WTC11 (cell line): ENCODE results near the gene SKP1. TPM values are rescaled to one million over a fixed set of nuclear protein-coding genes. Genes with fewer than 3 reads are reported as not detected.

ENCODE experiments used
- CBFB ChIP-seq: sonication (generic); formaldehyde crosslinking; IDR thresholded peaks from 2 replicates; pipeline ENCODE4 v1.8.1; 2022; ENCODE audit warnings: mild to moderate bottlenecking, low read depth, missing genetic modification reagents
- EMX1 ChIP-seq: fragments of 250-450 bp; sonication (Bioruptor Pico); IDR thresholded peaks from 2 replicates; pipeline ENCODE4 v1.8.0; 2021; ENCODE audit warnings: mild to moderate bottlenecking
- ESRRA ChIP-seq: sonication (generic); formaldehyde crosslinking; IDR thresholded peaks from 2 replicates; pipeline ENCODE4 v1.8.1; 2022; ENCODE audit warnings: mild to moderate bottlenecking, missing genetic modification reagents, borderline replicate concordance
- IRF2 ChIP-seq: sonication (generic); formaldehyde crosslinking; IDR thresholded peaks from 2 replicates; pipeline ENCODE4 v1.8.0; 2022; ENCODE audit warnings: low read depth, missing genetic modification reagents, borderline replicate concordance
- JAZF1 ChIP-seq: fragments of 250-450 bp; sonication (Bioruptor Pico); IDR thresholded peaks from 2 replicates; pipeline ENCODE4 v1.9.0; 2021; ENCODE audit warnings: moderate library complexity, mild to moderate bottlenecking, inconsistent platforms
- JUN ChIP-seq: sonication (generic); formaldehyde crosslinking; IDR thresholded peaks from 2 replicates; pipeline ENCODE4 v1.8.0; 2023; ENCODE audit warnings: mild to moderate bottlenecking, missing genetic modification reagents
- KAT7 ChIP-seq: sonication (generic); formaldehyde crosslinking; IDR thresholded peaks from 2 replicates; pipeline ENCODE4 v1.8.1; 2023; ENCODE audit warnings: missing genetic modification reagents, mild to moderate bottlenecking, borderline replicate concordance
- MXD4 ChIP-seq: fragments of 250-450 bp; sonication (Bioruptor Pico); IDR thresholded peaks from 2 replicates; pipeline ENCODE4 v1.8.0; 2021; ENCODE audit warnings: mild to moderate bottlenecking, moderate library complexity, borderline replicate concordance
- NR1H2 ChIP-seq: sonication (generic); formaldehyde crosslinking; IDR thresholded peaks from 2 replicates; pipeline ENCODE4 v1.9.0; 2021; ENCODE audit warnings: mild to moderate bottlenecking, moderate library complexity, missing genetic modification reagents
- NR2C2 ChIP-seq: sonication (generic); formaldehyde crosslinking; IDR thresholded peaks from 2 replicates; pipeline ENCODE4 v1.8.0; 2022; ENCODE audit warnings: mild to moderate bottlenecking, missing genetic modification reagents
- OVOL2 ChIP-seq: fragments of 250-450 bp; sonication (Bioruptor Pico); IDR thresholded peaks from 2 replicates; pipeline ENCODE4 v1.9.0; 2021; ENCODE audit warnings: mild to moderate bottlenecking, borderline replicate concordance
- TP53 ChIP-seq: sonication (generic); formaldehyde crosslinking; IDR thresholded peaks from 2 replicates; pipeline ENCODE4 v1.8.1; 2023; ENCODE audit warnings: mild to moderate bottlenecking, missing genetic modification reagents
- ZNF219 ChIP-seq: sonication (generic); formaldehyde crosslinking; IDR thresholded peaks from 2 replicates; pipeline ENCODE4 v1.8.0; 2023; ENCODE audit warnings: missing genetic modification reagents, mild to moderate bottlenecking, borderline replicate concordance
- ZNF396 ChIP-seq: fragments of 250-450 bp; sonication (Bioruptor Pico); IDR thresholded peaks from 2 replicates; pipeline ENCODE4 v1.8.0; 2021; ENCODE audit warnings: mild to moderate bottlenecking, moderate library complexity, borderline replicate concordance
- total RNA-seq: library from RNA; stranded (reverse); gene quantifications from 3 replicates; pipeline ENCODE4 v1.2.3, GENCODE V29; 2021
- TF ChIP-seq, protein P1 (sequence below): sonication (generic); formaldehyde crosslinking; IDR thresholded peaks from 2 replicates; pipeline ENCODE4 v1.8.1; 2023; ENCODE audit warnings: mild to moderate bottlenecking, missing genetic modification reagents, moderate library complexity
- TF ChIP-seq, protein P2 (sequence below): fragments of 200-600 bp; IDR thresholded peaks from 2 replicates; pipeline ENCODE4 v1.8.0; 2022; ENCODE audit warnings: antibody characterized with exemption
- TF ChIP-seq, protein P3 (sequence below): sonication (generic); formaldehyde crosslinking; IDR thresholded peaks from 2 replicates; pipeline ENCODE4 v1.8.1; 2022; ENCODE audit warnings: low read depth, missing genetic modification reagents, borderline replicate concordance
- TF ChIP-seq, protein P4 (sequence below): fragments of 250-450 bp; sonication (Bioruptor Pico); conservative IDR thresholded peaks from 2 replicates; pipeline ENCODE4 v1.9.0; 2021; ENCODE audit warnings: mild to moderate bottlenecking
- TF ChIP-seq, protein P5 (sequence below): sonication (generic); formaldehyde crosslinking; IDR thresholded peaks from 2 replicates; pipeline ENCODE4 v1.8.1; 2022; ENCODE audit warnings: missing genetic modification reagents, borderline replicate concordance
- TF ChIP-seq, protein P6 (sequence below): sonication (generic); formaldehyde crosslinking; IDR thresholded peaks from 2 replicates; pipeline ENCODE4 v1.8.1; 2023; ENCODE audit warnings: mild to moderate bottlenecking, missing genetic modification reagents
- TF ChIP-seq, protein P7 (sequence below): sonication (generic); formaldehyde crosslinking; IDR thresholded peaks from 2 replicates; pipeline ENCODE4 v1.8.0; 2022; ENCODE audit warnings: mild to moderate bottlenecking, missing genetic modification reagents
- TF ChIP-seq, protein P8 (sequence below): sonication (generic); formaldehyde crosslinking; IDR thresholded peaks from 2 replicates; pipeline ENCODE4 v1.8.1; 2023; ENCODE audit warnings: mild to moderate bottlenecking, missing genetic modification reagents, moderate library complexity
- TF ChIP-seq, protein P9 (sequence below): sonication (generic); formaldehyde crosslinking; IDR thresholded peaks from 2 replicates; pipeline ENCODE4 v1.8.0; 2022; ENCODE audit warnings: mild to moderate bottlenecking, missing genetic modification reagents
- TF ChIP-seq, protein P10 (sequence below): sonication (generic); formaldehyde crosslinking; IDR thresholded peaks from 2 replicates; pipeline ENCODE4 v1.8.1; 2022; ENCODE audit warnings: mild to moderate bottlenecking, moderate library complexity, missing genetic modification reagents

The SKP1 gene
- total RNA-seq, 1 experiment from 2014 or later = 285 TPM

DNA sequence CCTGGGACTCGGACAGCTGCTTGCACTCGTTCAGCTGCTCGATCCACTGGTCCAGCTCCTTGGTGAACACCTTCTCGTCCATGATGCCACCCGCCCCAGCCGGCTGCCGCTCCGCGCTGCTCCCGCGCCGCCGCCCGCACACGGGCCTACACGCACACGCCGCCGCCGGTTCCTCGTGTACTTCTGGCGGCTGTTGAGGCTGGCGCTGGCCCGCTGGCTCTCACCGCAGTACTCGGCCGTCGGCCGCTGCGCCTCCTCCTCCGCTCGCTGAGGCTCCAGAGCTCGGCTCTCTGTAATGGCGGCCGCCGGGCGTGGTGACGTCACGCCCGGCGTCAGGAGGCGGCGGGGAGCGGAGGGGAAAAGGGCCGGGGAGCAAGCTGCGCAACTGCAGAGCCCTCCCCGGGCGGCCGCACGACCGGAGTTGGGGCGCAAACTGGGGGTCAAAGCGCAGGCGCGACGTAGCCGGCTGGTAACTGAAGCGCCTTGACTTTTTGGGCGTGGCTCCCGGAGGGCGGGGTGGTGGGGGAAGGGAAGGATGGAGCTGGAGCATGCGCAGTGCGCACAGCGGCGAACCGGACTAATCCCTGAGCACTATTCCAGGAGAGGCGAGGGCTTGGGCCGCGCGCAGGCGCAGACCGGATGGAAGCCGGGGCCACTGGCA is 49.2 kb upstream of the SKP1 start, which contains the start of gene PPP2CA (continued):
- TF ChIP-seq, protein P1, sequence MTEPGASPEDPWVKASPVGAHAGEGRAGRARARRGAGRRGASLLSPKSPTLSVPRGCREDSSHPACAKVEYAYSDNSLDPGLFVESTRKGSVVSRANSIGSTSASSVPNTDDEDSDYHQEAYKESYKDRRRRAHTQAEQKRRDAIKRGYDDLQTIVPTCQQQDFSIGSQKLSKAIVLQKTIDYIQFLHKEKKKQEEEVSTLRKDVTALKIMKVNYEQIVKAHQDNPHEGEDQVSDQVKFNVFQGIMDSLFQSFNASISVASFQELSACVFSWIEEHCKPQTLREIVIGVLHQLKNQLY (CRISPR knock-in tag) = no peak
- TF ChIP-seq, protein P2, sequence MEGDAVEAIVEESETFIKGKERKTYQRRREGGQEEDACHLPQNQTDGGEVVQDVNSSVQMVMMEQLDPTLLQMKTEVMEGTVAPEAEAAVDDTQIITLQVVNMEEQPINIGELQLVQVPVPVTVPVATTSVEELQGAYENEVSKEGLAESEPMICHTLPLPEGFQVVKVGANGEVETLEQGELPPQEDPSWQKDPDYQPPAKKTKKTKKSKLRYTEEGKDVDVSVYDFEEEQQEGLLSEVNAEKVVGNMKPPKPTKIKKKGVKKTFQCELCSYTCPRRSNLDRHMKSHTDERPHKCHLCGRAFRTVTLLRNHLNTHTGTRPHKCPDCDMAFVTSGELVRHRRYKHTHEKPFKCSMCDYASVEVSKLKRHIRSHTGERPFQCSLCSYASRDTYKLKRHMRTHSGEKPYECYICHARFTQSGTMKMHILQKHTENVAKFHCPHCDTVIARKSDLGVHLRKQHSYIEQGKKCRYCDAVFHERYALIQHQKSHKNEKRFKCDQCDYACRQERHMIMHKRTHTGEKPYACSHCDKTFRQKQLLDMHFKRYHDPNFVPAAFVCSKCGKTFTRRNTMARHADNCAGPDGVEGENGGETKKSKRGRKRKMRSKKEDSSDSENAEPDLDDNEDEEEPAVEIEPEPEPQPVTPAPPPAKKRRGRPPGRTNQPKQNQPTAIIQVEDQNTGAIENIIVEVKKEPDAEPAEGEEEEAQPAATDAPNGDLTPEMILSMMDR = no peak
- TF ChIP-seq ZNF219 = peak; percentile 16; the same call in 1 of the 2 replicates
- TF ChIP-seq JAZF1 (CRISPR knock-in tag) = no peak
- no peak for TF ChIP-seq OVOL2 (CRISPR knock-in tag)
- TF ChIP-seq MXD4 (CRISPR knock-in tag) = no peak
- TF ChIP-seq, protein P3, sequence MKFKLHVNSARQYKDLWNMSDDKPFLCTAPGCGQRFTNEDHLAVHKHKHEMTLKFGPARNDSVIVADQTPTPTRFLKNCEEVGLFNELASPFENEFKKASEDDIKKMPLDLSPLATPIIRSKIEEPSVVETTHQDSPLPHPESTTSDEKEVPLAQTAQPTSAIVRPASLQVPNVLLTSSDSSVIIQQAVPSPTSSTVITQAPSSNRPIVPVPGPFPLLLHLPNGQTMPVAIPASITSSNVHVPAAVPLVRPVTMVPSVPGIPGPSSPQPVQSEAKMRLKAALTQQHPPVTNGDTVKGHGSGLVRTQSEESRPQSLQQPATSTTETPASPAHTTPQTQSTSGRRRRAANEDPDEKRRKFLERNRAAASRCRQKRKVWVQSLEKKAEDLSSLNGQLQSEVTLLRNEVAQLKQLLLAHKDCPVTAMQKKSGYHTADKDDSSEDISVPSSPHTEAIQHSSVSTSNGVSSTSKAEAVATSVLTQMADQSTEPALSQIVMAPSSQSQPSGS (CRISPR knock-in tag) = no peak
- TF ChIP-seq, protein P4, sequence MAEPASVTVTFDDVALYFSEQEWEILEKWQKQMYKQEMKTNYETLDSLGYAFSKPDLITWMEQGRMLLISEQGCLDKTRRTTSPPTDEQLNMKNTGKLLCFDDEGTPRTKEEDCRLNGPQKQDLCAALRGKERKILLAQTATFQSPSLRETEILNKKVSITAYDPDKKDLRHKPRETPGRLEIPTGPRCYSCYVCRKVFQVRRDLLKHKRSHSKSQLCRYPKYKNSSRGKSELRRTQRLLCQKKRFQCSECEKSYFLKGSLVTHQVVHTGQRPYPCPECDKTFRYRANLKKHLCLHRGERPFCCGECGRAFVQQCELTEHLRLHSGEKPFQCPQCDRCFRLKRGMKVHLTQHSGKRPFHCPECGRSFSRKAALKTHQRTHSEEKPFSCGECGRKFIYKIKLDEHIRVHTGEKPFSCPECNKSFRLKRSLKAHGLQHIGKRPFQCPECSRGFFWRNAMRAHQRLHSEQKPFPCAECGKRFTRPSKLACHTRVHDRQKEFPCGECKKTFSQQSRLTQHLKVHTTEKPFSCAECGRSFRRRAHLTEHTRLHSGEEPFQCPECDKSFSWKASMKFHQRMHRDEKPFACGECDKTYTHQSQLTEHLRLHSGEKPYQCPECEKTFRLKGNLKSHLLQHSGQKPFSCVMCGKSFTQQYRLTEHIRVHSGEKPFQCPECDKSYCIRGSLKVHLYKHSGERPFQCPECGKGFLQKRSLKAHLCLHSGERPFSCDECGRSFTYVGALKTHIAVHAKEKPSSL (CRISPR knock-in tag) = no peak
- peak; percentile 55; the same call in 1 of the 2 replicates for TF ChIP-seq EMX1
- TF ChIP-seq, protein P5, sequence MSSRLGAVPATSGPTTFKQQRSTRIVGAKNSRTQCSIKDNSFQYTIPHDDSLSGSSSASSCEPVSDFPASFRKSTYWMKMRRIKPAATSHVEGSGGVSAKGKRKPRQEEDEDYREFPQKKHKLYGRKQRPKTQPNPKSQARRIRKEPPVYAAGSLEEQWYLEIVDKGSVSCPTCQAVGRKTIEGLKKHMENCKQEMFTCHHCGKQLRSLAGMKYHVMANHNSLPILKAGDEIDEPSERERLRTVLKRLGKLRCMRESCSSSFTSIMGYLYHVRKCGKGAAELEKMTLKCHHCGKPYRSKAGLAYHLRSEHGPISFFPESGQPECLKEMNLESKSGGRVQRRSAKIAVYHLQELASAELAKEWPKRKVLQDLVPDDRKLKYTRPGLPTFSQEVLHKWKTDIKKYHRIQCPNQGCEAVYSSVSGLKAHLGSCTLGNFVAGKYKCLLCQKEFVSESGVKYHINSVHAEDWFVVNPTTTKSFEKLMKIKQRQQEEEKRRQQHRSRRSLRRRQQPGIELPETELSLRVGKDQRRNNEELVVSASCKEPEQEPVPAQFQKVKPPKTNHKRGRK = no peak
- TF ChIP-seq CBFB (CRISPR knock-in tag) = peak; percentile 89; the same call in 1 of the 2 replicates
- TF ChIP-seq, protein P6, sequence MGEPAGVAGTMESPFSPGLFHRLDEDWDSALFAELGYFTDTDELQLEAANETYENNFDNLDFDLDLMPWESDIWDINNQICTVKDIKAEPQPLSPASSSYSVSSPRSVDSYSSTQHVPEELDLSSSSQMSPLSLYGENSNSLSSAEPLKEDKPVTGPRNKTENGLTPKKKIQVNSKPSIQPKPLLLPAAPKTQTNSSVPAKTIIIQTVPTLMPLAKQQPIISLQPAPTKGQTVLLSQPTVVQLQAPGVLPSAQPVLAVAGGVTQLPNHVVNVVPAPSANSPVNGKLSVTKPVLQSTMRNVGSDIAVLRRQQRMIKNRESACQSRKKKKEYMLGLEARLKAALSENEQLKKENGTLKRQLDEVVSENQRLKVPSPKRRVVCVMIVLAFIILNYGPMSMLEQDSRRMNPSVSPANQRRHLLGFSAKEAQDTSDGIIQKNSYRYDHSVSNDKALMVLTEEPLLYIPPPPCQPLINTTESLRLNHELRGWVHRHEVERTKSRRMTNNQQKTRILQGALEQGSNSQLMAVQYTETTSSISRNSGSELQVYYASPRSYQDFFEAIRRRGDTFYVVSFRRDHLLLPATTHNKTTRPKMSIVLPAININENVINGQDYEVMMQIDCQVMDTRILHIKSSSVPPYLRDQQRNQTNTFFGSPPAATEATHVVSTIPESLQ (CRISPR knock-in tag) = no peak
- TF ChIP-seq TP53 = peak; percentile 70; the same call in 1 of the 2 replicates
- no peak; the same call in 1 of the 2 replicates for TF ChIP-seq JUN (CRISPR knock-in tag)
- TF ChIP-seq IRF2 = no peak
- TF ChIP-seq ZNF396 (CRISPR knock-in tag) = no peak
- TF ChIP-seq, protein P7, sequence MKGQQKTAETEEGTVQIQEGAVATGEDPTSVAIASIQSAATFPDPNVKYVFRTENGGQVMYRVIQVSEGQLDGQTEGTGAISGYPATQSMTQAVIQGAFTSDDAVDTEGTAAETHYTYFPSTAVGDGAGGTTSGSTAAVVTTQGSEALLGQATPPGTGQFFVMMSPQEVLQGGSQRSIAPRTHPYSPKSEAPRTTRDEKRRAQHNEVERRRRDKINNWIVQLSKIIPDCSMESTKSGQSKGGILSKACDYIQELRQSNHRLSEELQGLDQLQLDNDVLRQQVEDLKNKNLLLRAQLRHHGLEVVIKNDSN (CRISPR knock-in tag) = no peak
- TF ChIP-seq, protein P8, sequence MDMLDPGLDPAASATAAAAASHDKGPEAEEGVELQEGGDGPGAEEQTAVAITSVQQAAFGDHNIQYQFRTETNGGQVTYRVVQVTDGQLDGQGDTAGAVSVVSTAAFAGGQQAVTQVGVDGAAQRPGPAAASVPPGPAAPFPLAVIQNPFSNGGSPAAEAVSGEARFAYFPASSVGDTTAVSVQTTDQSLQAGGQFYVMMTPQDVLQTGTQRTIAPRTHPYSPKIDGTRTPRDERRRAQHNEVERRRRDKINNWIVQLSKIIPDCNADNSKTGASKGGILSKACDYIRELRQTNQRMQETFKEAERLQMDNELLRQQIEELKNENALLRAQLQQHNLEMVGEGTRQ (CRISPR knock-in tag) = no peak; the same call in 1 of the 2 replicates
- TF ChIP-seq ESRRA (CRISPR knock-in tag) = 0 out of 2 replicates have a peak, but pooled peaks have one; percentile 18
- no peak for TF ChIP-seq NR2C2 (CRISPR knock-in tag)
- TF ChIP-seq NR1H2 (CRISPR knock-in tag) = peak; percentile 76; the same call in 1 of the 2 replicates
- TF ChIP-seq, protein P9, sequence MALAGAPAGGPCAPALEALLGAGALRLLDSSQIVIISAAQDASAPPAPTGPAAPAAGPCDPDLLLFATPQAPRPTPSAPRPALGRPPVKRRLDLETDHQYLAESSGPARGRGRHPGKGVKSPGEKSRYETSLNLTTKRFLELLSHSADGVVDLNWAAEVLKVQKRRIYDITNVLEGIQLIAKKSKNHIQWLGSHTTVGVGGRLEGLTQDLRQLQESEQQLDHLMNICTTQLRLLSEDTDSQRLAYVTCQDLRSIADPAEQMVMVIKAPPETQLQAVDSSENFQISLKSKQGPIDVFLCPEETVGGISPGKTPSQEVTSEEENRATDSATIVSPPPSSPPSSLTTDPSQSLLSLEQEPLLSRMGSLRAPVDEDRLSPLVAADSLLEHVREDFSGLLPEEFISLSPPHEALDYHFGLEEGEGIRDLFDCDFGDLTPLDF (CRISPR knock-in tag) = no peak
- TF ChIP-seq, protein P10, sequence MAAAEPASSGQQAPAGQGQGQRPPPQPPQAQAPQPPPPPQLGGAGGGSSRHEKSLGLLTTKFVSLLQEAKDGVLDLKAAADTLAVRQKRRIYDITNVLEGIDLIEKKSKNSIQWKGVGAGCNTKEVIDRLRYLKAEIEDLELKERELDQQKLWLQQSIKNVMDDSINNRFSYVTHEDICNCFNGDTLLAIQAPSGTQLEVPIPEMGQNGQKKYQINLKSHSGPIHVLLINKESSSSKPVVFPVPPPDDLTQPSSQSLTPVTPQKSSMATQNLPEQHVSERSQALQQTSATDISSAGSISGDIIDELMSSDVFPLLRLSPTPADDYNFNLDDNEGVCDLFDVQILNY = no peak
- TF ChIP-seq KAT7 = peak; percentile 51; the same call in 1 of the 2 replicates
